ENCODE data around the gene MICU1. TPM values are rescaled to one million over a fixed set of nuclear protein-coding genes. Genes with fewer than 3 reads are reported as not detected.

The MICU1 gene
- total RNA-seq, 1 donor from 2014 or later, result 42.5 TPM

GRCh38 chr10:72325243-72326175 lies 300.4 kb downstream of the MICU1 start:
- DNase-seq, result peak; percentile 58

- DNase-seq, result no peak
Measured at GRCh38 chr10:72323771-72324191, 302.1 kb downstream of the MICU1 start.

GRCh38 chr10:72323108-72323749 lies 302.6 kb downstream of the MICU1 start:
- no peak for DNase-seq

GRCh38 chr10:72322280-72323058 lies 303.4 kb downstream of the MICU1 start:
- no peak for DNase-seq

GRCh38 chr10:72322030-72322279 lies 303.9 kb downstream of the MICU1 start:
- no peak for DNase-seq

GRCh38 chr10:72321248-72322029 lies 304.4 kb downstream of the MICU1 start:
- DNase-seq, result no peak

- peak; percentile 75 for DNase-seq
Measured at GRCh38 chr10:72320676-72321247, 305.1 kb downstream of the MICU1 start.

- peak; percentile 72 for DNase-seq
Measured at GRCh38 chr10:72319416-72320254, 306.2 kb downstream of the MICU1 start.

GRCh38 chr10:72318418-72319262 lies 307.2 kb downstream of the MICU1 start:
- no peak for DNase-seq

Small RNAs within 50 kb of the gene (small RNA-seq; reads per million reads assigned to genes)
- not detected for gene AL513185.2 (ENCODE audit: low replicate concordance)
- gene HMGN2P34 (ENCODE audit: low replicate concordance), result not detected
- gene RF00019 (ENCODE audit: low replicate concordance), result not detected
- not detected for gene RN7SL840P (ENCODE audit: low replicate concordance)
- gene RNU6-805P (ENCODE audit: low replicate concordance), result not detected

Other genes with a start within 250 kb of the MICU1 start
- 31.2 TPM for gene MCU, start 66.1 kb upstream of the MICU1 start, total RNA-seq